Prostate gland (tissue), 2 donors: ENCODE data around the gene PHPT1. TPM values are rescaled to one million over a fixed set of nuclear protein-coding genes. Genes with fewer than 3 reads are reported as not detected.
"Not testable (repeated sequence)": the region's sequence is repeated elsewhere in the genome, so short reads cannot be mapped to it uniquely, and the experiment has no call there.

ENCODE experiments used
- DNase-seq: peaks from one replicate; pipeline ENCODE4 v3.0.0-alpha.2; 2019; ENCODE audit warnings: low spot score
- H3K27ac ChIP-seq, 2 donors: fragments of 200-600 bp; sonication (generic); 2 replicates each; pipeline ENCODE4 v1.5.1; 2017 to 2019
- H3K27me3 ChIP-seq: fragments of 200-600 bp; sonication (generic); replicated peaks from 2 replicates; pipeline ENCODE4 v1.5.1; 2019; ENCODE audit not compliant: insufficient read depth
- H3K36me3 ChIP-seq, 2 donors: fragments of 200-600 bp; sonication (generic); 1 replicate in 1 of 2; 2 replicates in 1 of 2; pipeline versions ENCODE4 v1.5.1 to v1.8.1; 2017 to 2019
- H3K4me1 ChIP-seq: fragments of 200-600 bp; sonication (generic); replicated peaks from 2 replicates; pipeline ENCODE4 v1.5.1; 2019
- H3K4me3 ChIP-seq, 2 donors: fragments of 200-600 bp; sonication (generic); 2 replicates each; pipeline ENCODE4 v1.5.1; 2017 to 2019
- H3K9me3 ChIP-seq: fragments of 200-600 bp; sonication (generic); 2 replicates; pipeline ENCODE4 v1.5.1; 2017
- POLR2A ChIP-seq: fragments of 450-650 bp; IDR thresholded peaks from one replicate; pipeline ENCODE4 v1.6.1; 2016; ENCODE audit warnings: antibody characterized with exemption, mild to moderate bottlenecking
- POLR2AphosphoS5 ChIP-seq: sonication (generic); formaldehyde crosslinking; IDR thresholded peaks from one replicate; pipeline ENCODE4 v1.6.1; 2017; ENCODE audit warnings: antibody characterized with exemption
- WGBS: methylation state at CpG from one replicate; pipeline ENCODE4 v1.1.5; 2018; 5-methylcytosine and 5-hydroxymethylcytosine counted together
- intact Hi-C: fragments of 100-400 bp; cut with DNase I; formaldehyde crosslinking; loops from one replicate; pipeline ENCODE4 v1.14.2; 2022
- total RNA-seq, 2 donors: library from RNA; depleted of rRNA; stranded (reverse); fragments of >200 nt; gene quantifications; one replicate each; pipeline ENCODE4 v1.1.0, GENCODE V29; 2016
- TF ChIP-seq, protein P1 (sequence below), 4 experiments: fragments of 200-600 bp in 2 of 4; fragments of 450-650 bp in 2 of 4; sonication (generic) in 2 of 4; IDR thresholded peaks; 1 replicate in 3 of 4; 2 replicates in 1 of 4; pipeline ENCODE4 v1.5.1; 2016 to 2019; ENCODE audit warnings: antibody characterized with exemption in 4 of 4, mild to moderate bottlenecking in 2 of 4, moderate library complexity in 2 of 4

PHPT1 gene
- total RNA-seq, 2 donors from 2014 or later: 139 to 212 TPM

DNA sequence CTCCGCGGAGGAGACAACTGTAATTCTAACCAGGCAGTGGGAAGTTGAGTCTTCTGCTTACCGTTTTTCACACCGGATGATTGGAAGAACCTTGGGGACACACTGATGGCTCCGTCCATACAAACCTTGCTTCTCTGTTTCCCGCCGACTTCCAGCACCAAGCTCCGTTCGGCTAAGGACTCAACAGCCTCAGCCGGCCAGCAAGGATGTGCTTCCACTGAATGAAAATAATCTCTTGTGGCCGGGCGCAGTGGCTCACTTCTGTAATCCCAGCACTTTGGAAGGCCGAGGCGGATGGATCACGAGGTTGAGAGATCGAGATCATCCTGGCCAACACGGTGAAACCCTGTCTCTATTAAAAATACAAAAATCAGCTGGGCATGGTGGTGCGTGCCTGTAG lies 18.7 kb downstream of the PHPT1 start:
- 97% methylated on average over 18 of the region's 18 CpGs for WGBS
- H3K9me3 ChIP-seq: no peaks in the 10 kb centered on the region
- TF ChIP-seq POLR2A (no peak), POLR2AphosphoS5 (no peak)
- TF ChIP-seq, protein P1, sequence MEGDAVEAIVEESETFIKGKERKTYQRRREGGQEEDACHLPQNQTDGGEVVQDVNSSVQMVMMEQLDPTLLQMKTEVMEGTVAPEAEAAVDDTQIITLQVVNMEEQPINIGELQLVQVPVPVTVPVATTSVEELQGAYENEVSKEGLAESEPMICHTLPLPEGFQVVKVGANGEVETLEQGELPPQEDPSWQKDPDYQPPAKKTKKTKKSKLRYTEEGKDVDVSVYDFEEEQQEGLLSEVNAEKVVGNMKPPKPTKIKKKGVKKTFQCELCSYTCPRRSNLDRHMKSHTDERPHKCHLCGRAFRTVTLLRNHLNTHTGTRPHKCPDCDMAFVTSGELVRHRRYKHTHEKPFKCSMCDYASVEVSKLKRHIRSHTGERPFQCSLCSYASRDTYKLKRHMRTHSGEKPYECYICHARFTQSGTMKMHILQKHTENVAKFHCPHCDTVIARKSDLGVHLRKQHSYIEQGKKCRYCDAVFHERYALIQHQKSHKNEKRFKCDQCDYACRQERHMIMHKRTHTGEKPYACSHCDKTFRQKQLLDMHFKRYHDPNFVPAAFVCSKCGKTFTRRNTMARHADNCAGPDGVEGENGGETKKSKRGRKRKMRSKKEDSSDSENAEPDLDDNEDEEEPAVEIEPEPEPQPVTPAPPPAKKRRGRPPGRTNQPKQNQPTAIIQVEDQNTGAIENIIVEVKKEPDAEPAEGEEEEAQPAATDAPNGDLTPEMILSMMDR (IDR thresholded peaks at IDR 0.05): no peak
- intact Hi-C loops: no loop called here
- H3K4me1 ChIP-seq: peaks cover 7% of the 10 kb centered on the region
- no peak overlapping the region for H3K4me3 ChIP-seq
- DNase-seq: no peak
- no peaks in the 10 kb centered on the region for H3K27me3 ChIP-seq
- H3K36me3 ChIP-seq: peaks cover 2 to 7% of the 10 kb centered on the region in 2 donors
- no peak overlapping the region for H3K27ac ChIP-seq

DNA sequence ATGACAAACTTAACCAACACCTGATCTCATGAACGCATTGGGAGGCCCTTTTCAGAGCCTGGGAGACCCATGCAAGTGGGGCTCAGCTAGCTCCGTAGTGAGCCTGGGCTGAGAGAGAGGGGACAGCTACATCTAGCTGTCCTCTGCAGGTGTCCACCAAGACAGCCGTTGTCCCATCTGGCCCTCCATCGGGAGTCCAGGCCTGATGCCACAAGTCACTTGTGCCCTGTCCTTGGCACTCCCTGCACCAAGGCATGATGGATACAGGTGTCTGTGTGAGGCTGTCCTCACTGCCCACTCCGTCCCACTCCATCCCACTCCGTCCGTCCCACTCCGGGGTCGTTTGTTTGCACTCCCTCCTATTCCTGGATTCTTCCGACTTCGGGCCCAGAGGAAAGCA lies 19.4 kb downstream of the PHPT1 start:
- no peaks in the 10 kb centered on the region for H3K27me3 ChIP-seq
- H3K36me3 ChIP-seq: no peaks in the 10 kb centered on the region
- H3K4me1 ChIP-seq: peaks cover 7% of the 10 kb centered on the region
- WGBS: 94% methylated on average over 11 of the region's 11 CpGs
- intact Hi-C loops: no loop called here
- no peak overlapping the region for H3K4me3 ChIP-seq
- DNase-seq: no peak
- H3K9me3 ChIP-seq: no peaks in the 10 kb centered on the region
- H3K27ac ChIP-seq: no peak overlapping the region
- TF ChIP-seq POLR2AphosphoS5 (no peak), POLR2A (no peak)
- TF ChIP-seq, protein P1 (IDR thresholded peaks at IDR 0.05): no peak

DNA sequence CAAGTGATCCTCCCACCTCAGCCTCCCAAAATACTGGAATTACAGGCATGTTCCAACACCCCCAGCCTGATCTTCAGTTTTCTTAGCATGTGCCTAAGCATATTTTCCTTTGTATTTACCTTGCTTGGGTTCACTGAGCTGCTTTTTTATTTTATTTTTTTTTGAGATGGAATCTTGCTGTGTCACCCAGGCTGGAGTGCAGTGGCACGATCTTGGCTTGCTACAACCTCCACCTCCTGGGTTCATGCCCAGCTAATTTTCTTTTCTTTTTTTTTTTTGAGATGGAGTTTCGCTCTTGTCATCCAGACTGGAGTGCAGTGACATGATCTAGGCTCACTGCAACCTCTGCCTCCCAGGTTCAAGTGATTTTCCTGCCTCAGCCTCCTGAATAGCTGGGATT lies 20.4 kb downstream of the PHPT1 start:
- WGBS: 78% methylated on average over 2 of the region's 2 CpGs
- intact Hi-C loops, DNase-seq, H3K36me3 ChIP-seq, H3K4me1 ChIP-seq, H3K4me3 ChIP-seq, H3K9me3 ChIP-seq, H3K27me3 ChIP-seq, H3K27ac ChIP-seq: not testable (repeated sequence)

DNA sequence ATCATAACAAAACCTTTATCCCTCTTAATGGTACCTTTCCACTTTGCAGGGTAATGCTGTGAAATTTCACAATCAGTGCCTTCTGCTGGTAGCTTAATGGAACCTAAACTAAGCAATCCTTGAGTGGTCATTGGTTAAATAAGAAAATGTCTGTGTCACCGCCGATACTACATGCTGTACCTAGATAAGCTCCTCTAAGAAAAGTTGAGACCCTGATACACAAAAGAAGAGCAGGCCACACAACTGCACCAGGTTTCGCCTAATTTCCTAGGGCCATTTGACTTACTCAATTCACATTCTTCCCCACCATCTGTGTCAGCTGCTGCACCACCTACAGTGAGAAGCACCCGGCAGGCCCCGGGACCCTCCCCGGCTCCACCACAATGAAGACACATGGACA lies 25.9 kb downstream of the PHPT1 start:
- Histone ChIP-seq H3K4me1 (no peaks in the 10 kb centered on the region), H3K9me3 (no peaks in the 10 kb centered on the region), H3K27ac (no peak overlapping the region), H3K36me3 (no peaks in the 10 kb centered on the region), H3K4me3 (no peak overlapping the region), H3K27me3 (no peaks in the 10 kb centered on the region)
- intact Hi-C loops: no loop called here
- DNase-seq: no peak
- WGBS: 94% methylated on average over 6 of the region's 6 CpGs
- TF ChIP-seq POLR2AphosphoS5 (no peak), POLR2A (no peak)
- TF ChIP-seq, protein P1 (IDR thresholded peaks at IDR 0.05): no peak

DNA sequence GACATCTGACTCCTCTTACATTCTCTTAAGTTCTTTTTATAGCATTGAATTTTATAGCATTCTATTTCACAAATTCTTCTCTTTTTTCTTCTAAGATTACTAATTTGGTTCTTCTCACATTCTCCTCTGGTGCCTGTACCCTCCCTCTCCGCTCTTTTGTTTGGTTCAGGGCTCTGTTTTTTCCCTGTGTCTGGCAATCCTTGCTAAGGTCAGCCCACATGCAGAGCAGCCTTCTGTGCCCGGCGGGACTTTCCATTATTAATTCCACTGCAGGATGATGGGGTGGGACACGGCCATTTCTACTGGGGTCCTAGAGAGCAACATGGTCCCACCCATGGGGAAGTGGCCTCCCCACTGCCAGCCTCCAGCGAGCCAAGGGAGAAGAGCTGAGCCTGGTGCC lies 27.3 kb downstream of the PHPT1 start:
- no peaks in the 10 kb centered on the region for H3K36me3 ChIP-seq
- WGBS: 93% methylated on average over 5 of the region's 5 CpGs
- TF ChIP-seq POLR2AphosphoS5 (no peak), POLR2A (no peak)
- TF ChIP-seq, protein P1 (IDR thresholded peaks at IDR 0.05): no peak
- no peak for DNase-seq
- H3K4me1 ChIP-seq: no peaks in the 10 kb centered on the region
- no peak overlapping the region for H3K4me3 ChIP-seq
- intact Hi-C loops: no loop called here
- no peaks in the 10 kb centered on the region for H3K27me3 ChIP-seq
- no peak overlapping the region for H3K27ac ChIP-seq
- H3K9me3 ChIP-seq: no peaks in the 10 kb centered on the region
